Stimulated activated CD4-positive, alpha-beta T cell treated with anti-CD3 and anti-CD28 coated beads, Interleukin-15, amount 100 ng/mL, for 48 hours (primary cell): Measurements from ENCODE around the gene VPS37D.
"Not testable (repeated sequence)": the region's sequence is repeated elsewhere in the genome, so short reads cannot be mapped to it uniquely, and the experiment has no call there.

Experiments
- DNase-seq, 2 donors: peaks; one replicate each; pipeline ENCODE4 v3.0.0-alpha.2; 2020; ENCODE audit warnings: low read depth in 2 of 2

VPS37D gene

GRCh38 chr7:73646785-73647724 lies 20.6 kb upstream of the VPS37D start:
- no peak for DNase-seq

- DNase-seq = no peak
Measured at GRCh38 chr7:73647725-73648592, 19.7 kb upstream of the VPS37D start.

DNA sequence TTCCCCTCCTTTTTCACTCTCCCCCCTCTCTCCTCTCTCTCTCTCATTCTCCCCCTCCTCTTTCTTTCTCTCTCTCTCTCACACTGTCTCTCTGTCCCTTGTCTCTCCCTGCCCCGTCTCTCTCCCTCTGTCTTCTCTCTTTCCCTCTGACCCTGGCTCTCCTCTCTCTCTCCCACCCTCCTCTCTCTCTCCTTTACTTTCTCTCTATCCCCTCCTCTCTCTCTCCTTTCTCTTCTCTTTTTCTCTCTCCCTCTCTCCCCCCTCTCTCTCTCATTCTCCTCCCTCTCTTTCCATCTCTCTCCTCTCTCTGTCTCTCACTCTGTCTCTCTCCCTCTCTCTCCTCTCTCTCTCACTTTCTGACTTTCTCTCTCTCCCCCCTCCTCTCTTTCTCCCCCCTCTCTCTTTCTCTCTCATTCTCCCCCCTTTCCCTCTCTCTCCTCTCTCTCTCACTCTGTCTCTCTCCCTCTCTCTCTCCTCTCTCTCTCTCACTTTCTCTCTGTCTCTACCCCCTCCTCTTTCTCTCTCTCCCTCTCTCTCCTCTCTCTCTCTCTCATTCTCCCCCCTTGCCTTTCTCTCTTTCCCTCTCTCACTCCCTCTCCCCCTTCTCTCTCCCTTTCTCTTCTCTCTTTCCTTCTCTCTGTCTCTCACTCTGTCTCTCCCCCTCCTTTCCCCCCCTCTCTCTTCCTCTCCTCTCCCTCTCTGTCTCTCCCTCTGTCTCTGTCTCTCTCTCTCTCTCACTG lies 18.9 kb upstream of the VPS37D start:
- no peak for DNase-seq

GRCh38 chr7:73649576-73649975 lies 18.1 kb upstream of the VPS37D start:
- DNase-seq = no peak

DNA sequence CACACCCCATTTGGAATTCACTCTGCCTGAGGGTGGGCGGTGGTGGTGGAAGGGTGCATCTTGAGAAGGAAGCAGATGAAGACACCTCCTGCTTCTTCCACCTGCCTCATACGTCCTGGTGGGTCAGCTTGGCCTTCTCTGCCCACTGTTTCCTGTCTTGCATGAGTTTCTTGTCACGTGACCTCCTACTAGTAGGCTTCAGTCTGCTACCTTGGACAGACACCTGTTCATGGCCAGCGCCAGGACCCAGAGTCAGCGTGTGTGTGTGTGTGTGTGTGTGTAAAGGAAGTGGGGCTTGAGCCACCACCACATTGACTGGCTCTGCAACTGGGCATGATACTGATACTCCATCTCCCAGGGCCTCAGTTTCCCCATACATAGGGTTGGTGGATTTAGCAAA lies 17.1 kb upstream of the VPS37D start:
- no peak for DNase-seq

GRCh38 chr7:73652541-73652949 lies 15.1 kb upstream of the VPS37D start:
- DNase-seq = no peak

DNA sequence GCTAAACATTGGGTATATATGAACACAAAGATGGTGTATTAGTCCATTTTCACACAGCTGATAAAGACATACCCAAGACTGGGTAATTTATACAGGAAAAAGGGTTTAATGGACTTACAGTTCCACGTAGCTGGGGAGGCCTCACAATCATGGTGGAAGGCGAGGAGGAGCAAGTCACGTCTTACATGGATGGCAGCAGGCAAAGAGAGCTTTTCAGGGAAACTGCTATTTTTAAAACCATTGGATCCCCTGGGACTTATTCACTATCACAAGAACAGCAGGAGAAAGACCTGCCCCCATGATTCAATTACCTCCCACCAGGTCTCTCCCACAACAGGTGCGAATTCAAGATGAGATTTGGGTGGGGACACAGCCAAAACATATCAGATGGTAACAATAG lies 12.3 kb upstream of the VPS37D start:
- DNase-seq = not testable (repeated sequence)

- DNase-seq = no peak
Measured at GRCh38 chr7:73659983-73660382, 7.6 kb upstream of the VPS37D start.

- DNase-seq = not testable (repeated sequence)
Measured at GRCh38 chr7:73660594-73660993, 7.0 kb upstream of the VPS37D start.

DNA sequence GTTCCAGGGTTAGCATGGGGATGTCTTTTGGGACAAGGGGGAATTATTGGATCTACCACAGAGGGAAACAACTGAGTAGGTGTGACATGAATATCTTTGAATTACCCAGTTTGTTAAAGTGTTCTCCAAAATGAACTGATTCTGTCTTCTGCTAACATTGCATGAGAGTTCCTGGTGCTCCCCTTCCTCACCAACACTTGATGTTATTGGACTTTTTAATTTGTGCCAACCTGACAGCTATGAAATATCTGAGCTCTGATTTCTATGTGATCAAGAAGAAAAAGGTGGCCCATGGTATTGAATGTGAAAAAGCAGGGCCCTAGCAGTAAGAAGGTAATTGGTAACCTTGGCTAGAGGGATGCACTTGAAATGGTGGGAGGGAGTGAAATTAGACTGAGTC lies 4.6 kb upstream of the VPS37D start:
- no peak for DNase-seq

DNA sequence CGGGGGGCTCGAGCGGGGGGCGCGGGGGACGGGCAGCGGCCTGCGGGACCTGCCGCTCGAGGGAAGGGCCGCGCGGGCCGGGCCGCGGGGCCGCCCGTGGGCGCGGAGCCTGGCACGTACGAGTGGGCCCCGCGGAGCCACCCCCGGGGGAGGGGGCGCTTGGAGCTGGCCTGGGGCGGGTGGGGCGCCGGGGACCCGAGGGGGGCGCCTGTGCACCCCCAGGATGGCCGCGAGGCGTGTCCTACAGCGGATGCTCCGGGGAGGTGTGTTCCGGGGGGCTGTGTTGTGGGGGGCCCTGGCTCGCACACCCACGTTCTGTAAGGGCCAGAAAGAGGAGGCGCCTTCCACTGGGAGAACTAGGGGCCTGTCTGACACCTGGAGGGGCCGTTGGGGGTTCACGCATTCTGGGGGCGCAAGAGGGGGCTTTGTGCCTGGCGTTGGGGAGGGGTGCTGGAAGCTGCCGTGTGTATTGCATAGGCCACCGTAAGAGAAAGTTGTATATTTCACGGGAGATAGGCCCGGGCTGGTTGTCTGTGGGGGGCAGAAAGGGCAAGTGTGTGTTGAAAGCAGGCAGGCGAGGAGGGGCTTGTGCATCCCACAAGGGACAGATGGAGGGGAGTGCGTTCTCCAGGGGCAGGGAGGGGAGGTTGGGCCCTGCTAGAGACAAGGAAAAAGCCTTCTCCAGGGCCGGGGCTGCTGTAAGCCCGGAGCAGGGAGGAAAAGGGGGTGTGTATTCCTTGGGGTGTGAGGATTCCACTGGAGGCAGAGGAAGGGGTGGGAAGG lies 663 bp downstream of the VPS37D start:
- no peak for DNase-seq

DNA sequence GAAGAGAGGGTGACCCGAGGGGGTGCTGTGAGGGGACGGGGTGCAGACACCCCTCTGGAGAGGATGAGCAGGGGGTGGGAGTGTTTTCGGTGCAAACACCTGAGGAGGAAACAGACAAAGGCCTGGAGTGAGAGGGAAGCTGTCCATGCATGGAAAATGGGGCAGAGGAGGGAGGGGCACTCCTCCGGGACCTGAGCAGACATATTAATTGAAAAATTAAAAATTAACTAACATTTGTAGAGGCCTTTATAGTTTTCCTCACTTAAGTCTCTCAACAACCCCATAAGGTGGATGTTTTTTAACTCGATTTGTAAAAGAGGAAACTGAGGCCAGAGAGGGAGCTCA lies 1.2 kb downstream of the VPS37D start:
- no peak for DNase-seq

- no peak for DNase-seq
Measured at GRCh38 chr7:73669288-73669701, 1.7 kb downstream of the VPS37D start.

GRCh38 chr7:73669858-73670385 lies 2.3 kb downstream of the VPS37D start:
- no peak for DNase-seq

DNA sequence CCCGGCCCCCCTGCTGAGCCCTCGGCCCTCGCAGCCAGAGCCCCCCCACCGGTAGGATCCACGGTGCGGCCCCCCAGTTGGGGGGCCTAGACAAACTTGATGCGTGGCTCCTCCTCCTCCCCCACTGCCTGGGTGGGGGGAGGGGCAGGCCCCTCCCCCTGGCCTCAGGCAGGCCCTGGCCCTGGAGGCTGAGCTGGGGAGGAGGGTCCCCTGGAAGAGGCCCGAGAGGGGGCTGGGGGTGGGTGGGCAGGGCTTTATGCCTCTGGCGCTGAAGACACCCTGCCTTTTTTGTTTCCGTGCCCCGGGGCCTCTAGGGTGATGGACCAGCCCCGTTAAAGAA lies 3.7 kb downstream of the VPS37D start:
- no peak for DNase-seq

DNA sequence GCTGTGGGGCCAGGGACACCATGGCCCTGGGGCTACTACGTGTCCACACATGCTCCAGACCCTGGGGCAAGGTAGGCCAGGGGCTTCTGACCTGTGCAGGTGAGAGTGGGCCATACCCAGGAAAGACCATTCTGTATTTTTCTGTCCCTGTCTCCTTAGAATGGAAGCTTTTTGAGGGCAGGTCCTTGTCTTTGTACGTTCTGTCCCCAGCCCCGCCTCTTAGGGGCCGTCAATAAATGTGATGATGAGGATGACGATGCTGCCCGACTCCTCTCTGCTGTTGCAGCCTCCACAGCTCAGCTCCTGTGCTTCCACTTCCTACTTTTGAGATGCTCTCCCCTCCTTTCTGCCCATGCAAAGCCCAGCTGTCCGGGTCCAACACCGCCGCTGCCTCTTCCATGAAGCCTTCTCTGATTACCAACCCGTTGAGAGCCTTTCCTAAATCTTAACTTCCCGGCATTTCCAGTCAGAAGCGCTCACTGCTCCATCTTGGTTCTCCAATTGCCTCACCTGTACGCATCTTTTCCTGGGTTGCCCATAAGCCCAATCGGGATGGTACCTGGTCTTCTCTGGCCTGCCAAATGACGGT lies 4.3 kb downstream of the VPS37D start:
- no peak for DNase-seq

DNA sequence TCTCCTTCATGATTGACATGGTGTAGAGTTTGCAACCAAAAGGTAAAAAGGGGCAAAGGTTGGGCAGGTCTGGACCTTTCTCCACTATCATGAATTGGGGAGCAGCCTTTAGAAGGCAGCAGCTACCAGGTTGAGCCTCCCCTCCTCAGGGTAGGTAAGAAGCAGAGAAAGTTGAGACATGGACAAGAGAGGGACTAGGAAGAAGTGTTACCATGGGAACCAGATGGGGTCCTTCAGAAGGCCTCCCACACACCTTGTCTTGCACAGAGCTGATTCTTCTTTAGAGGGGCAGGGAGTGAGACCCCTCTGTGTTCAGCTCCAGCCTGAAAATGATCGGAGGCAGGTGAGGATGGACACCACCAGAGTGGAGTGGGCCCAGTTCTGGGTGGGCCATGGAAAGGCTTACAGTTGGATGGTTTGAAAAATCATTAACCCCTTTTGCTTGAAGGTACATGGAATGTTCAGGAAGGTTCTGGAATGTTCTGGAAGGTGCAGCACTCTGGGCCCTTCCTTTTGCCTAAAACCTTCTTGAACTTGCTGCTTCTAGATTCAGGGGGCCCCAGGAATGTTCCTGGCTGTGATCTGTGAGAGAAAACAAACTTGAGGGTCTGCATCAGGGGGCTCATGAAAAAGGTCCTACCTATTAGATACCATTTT lies 7.0 kb downstream of the VPS37D start:
- DNase-seq = no peak

DNA sequence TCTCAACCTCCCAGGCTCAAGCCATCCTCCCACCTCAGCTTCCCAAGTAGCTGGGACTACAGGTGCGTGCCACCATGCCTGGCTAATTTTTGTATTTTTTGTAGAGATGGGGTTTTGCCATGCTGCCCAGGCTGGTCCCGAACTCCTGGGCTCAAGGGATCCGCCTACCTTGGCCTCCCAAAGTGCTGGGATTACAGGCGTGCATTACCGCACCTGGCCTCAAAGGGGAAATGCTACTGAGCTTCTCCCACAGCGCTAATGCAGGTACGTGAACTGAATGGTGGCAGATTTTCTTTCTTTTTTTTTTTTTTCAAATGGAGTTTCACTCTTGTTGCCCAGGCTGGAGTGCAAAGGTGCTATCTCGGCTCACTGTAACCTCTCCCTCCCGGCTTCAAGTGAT lies 8.4 kb downstream of the VPS37D start:
- not testable (repeated sequence) for DNase-seq

DNA sequence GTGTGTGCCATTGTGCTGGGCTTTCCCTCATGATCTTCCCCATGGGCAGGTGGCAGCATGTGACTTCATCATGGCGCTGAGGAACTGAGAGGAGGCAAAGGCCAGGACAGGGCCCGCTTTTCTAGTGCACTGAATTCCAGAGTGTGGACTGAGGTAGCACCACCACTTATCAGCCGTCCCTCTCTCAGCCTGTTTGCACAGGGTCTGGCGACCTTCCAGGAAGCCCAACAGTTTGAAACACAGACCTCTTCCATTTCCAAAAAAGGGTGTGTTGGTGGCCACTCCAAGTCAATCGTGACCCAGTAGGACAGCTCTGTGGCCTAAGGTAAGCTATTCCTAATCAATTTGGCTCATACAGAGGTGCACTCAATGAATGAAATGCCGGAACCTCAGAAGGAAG lies 11.2 kb downstream of the VPS37D start:
- DNase-seq = no peak

- no peak for DNase-seq
Measured at GRCh38 chr7:73679709-73680108, 12.1 kb downstream of the VPS37D start.
